ENCODE results near the gene JAG2. TPM values are rescaled to one million over a fixed set of nuclear protein-coding genes. Genes with fewer than 3 reads are reported as not detected.
"Not testable (repeated sequence)": the region's sequence is repeated elsewhere in the genome, so short reads cannot be mapped to it uniquely, and the experiment has no call there.

The JAG2 gene
- total RNA-seq, 4 donors from 2014 or later, result 47.4 to 75.4 (median 67.2) TPM

GRCh38 chr14:105116451-105117256, 51.9 kb downstream of the JAG2 start:
- 82% methylated on average over 12 of the region's 12 CpGs for WGBS
- no peak overlapping the region for H3K4me3 ChIP-seq
- peaks cover 29% of the 10 kb centered on the region for H3K4me1 ChIP-seq
- no peaks in the 10 kb centered on the region for H3K36me3 ChIP-seq
- no peak for TF ChIP-seq POLR2A (IDR thresholded peaks at IDR 0.05)
- TF ChIP-seq POLR2AphosphoS5 (IDR thresholded peaks at IDR 0.05), result no peak
- no peak for TF ChIP-seq EP300 (IDR thresholded peaks at IDR 0.05)
- TF ChIP-seq CTCF (IDR thresholded peaks at IDR 0.05), result no peak
- peaks cover 5% of the 10 kb centered on the region for H3K27me3 ChIP-seq
- peak; percentile 17 to 57 for DNase-seq (ENCODE audit: low spot score in 2 of 2)
- H3K9me3 ChIP-seq, result no peaks in the 10 kb centered on the region
- H3K27ac ChIP-seq, result no peak overlapping the region

GRCh38 chr14:105109243-105109642, 59.3 kb downstream of the JAG2 start:
- not testable (repeated sequence) for H3K9me3 ChIP-seq, H3K36me3 ChIP-seq, H3K27me3 ChIP-seq, H3K27ac ChIP-seq, H3K4me3 ChIP-seq, H3K4me1 ChIP-seq
- DNase-seq (ENCODE audit: low spot score in 2 of 2), result peak in 1 of 2 donors; percentile 35
- 92% methylated on average over 8 of the region's 8 CpGs for WGBS

GRCh38 chr14:105108516-105108864, 60.1 kb downstream of the JAG2 start:
- 77% methylated on average over 7 of the region's 7 CpGs for WGBS
- H3K36me3 ChIP-seq, result no peaks in the 10 kb centered on the region
- H3K4me1 ChIP-seq, result no peaks in the 10 kb centered on the region
- no peak overlapping the region for H3K27ac ChIP-seq
- no peak for TF ChIP-seq EP300 (IDR thresholded peaks at IDR 0.05)
- no peak for TF ChIP-seq CTCF (IDR thresholded peaks at IDR 0.05)
- no peak for TF ChIP-seq POLR2A (IDR thresholded peaks at IDR 0.05)
- no peak for TF ChIP-seq POLR2AphosphoS5 (IDR thresholded peaks at IDR 0.05)
- H3K4me3 ChIP-seq, result no peak overlapping the region
- no peaks in the 10 kb centered on the region for H3K9me3 ChIP-seq
- peak; percentile 5 to 20 for DNase-seq (ENCODE audit: low spot score in 2 of 2)
- H3K27me3 ChIP-seq, result peaks cover 9% of the 10 kb centered on the region

GRCh38 chr14:105107781-105108515, 60.6 kb downstream of the JAG2 start:
- Histone ChIP-seq H3K27me3 (peaks cover 9% of the 10 kb centered on the region), H3K4me1 (no peaks in the 10 kb centered on the region), H3K9me3 (no peaks in the 10 kb centered on the region), H3K27ac (no peak overlapping the region), H3K36me3 (no peaks in the 10 kb centered on the region), H3K4me3 (no peak overlapping the region)
- peak; percentile 16 to 59 for DNase-seq (ENCODE audit: low spot score in 2 of 2)
- 82% methylated on average over 9 of the region's 9 CpGs for WGBS
- TF ChIP-seq CTCF (IDR thresholded peaks at IDR 0.05), result no peak
- TF ChIP-seq POLR2AphosphoS5 (IDR thresholded peaks at IDR 0.05), result no peak
- no peak for TF ChIP-seq EP300 (IDR thresholded peaks at IDR 0.05)
- TF ChIP-seq POLR2A (IDR thresholded peaks at IDR 0.05), result no peak

- no peak for TF ChIP-seq CTCF (IDR thresholded peaks at IDR 0.05)
- TF ChIP-seq EP300 (IDR thresholded peaks at IDR 0.05), result no peak
- Histone ChIP-seq H3K4me1 (peaks cover 4% of the 10 kb centered on the region), H3K27me3 (peaks cover 10% of the 10 kb centered on the region), H3K9me3 (no peaks in the 10 kb centered on the region), H3K4me3 (no peak overlapping the region), H3K36me3 (no peaks in the 10 kb centered on the region), H3K27ac (no peak overlapping the region)
- DNase-seq (ENCODE audit: low spot score in 2 of 2), result peak; percentile 13 to 14
- 94% methylated on average over 7 of the region's 7 CpGs for WGBS
Measured at GRCh38 chr14:105107351-105107750, 61.2 kb downstream of the JAG2 start.

Data from suprapubic skin (tissue), 4 donors.